GM18519 (cell line): ENCODE measurements around the gene CFHR5.
A peak's percentile ranks its signal among the peaks of the same experiment; 100 is the strongest.
"Not testable (repeated sequence)": the region's sequence is repeated elsewhere in the genome, so short reads cannot be mapped to it uniquely, and the experiment has no call there.

Experiments used
- ATAC-seq: cut with Tn5 transposase; IDR thresholded peaks from one replicate; pipeline ENCODE4 v1.9.1; 2021; ENCODE audit warnings: mild to moderate bottlenecking, moderate library complexity; ENCODE audit not compliant: unreplicated experiment, low FRiP score

Gene CFHR5

DNA sequence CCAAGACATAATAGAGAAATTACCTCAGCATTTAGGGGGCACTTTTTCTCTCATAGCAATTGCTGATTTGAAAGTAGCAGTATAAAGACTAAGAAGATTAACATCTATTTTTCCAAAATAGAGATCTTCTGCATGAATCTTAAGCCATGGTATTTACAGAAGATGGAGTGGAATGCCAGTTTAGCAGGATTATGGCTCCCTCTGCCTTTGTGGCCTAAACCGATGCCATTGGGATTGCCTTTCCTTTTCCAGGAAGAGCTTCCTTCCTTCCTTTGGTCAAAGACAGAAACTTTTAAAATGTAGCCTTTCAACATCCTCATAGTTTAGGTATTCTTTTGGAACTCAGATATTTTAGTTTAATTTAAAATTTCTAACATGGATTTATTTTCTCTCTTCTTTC is 39.4 kb downstream of the CFHR5 start:
- ATAC-seq: no peak

GRCh38 chr1:197017558-197018146 is 40.3 kb downstream of the CFHR5 start:
- no peak for ATAC-seq

GRCh38 chr1:197021716-197022115 is 44.4 kb downstream of the CFHR5 start:
- ATAC-seq: no peak

- no peak for ATAC-seq
Measured at GRCh38 chr1:197024460-197024859, 47.1 kb downstream of the CFHR5 start.

DNA sequence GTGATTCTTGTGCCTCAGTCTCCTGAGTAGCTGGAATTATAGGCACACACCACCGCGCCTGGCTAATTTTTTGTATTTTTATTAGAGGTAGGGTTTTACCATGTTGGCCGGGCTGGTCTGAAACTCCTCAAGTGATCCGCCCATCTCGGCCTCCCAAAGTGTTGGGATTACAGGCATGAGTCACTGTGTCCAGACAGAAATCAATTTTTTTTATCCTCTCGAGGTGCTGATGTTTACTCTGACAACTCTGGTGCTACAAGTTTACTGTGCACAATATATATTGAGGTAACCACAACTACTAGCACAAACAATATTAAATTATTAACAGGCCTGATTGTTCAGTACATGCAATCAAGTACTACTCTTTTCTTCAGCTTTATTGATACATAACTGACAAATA is 50.0 kb downstream of the CFHR5 start:
- no peak for ATAC-seq

- no peak for ATAC-seq
Measured at GRCh38 chr1:197029749-197030148, 52.4 kb downstream of the CFHR5 start.

DNA sequence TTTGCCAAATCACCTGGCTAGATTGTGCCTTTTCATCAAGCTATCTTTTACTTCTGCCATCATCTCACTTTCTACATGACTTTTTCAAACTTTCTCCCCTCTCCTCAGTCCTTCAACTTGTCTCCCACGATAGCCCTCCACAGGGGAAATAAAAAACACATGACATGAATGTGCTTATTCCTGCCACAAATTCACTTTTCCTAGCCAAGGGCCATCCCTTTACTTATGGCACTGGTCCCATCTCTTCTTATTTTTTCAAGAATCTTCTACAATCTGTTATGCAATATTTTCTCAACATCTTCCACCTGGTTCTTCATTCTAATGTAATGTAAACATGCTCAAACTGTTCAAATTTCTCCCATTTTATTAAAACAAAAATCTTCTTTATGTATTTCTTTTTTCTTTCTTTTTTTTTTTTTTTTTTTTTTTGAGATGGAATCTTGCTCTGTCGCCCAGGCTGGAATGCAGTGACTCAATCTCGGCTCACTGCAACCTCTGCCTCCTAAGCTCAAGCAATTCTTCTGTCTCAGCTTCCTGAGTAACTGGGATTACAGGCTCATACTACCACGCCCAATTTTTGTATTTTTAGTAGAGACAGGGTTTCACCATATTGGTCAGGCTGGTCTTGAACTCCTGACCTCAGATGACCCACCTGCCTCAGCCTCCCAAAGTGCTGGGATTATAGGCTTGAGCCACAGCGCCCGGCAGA is 57.4 kb downstream of the CFHR5 start:
- not testable (repeated sequence) for ATAC-seq

DNA sequence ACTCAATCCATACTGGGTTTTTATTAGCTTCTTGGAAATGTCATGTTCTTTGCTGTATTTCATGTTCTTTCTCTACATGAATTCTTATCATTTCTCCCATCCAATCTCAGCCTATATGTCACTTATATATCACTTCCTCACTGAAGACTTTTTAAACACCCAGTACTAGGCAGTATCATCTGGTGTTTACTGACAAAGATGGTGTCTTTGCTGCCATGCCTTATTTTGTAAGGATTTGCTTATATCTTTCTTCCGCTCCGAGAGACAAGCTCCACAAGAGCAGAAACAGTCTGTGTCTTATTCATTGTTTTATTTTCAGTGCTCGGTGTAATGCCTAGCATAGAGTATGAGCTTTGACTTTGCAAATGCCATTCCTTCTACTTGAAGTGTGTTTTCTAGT is 59.5 kb downstream of the CFHR5 start:
- no peak for ATAC-seq

GRCh38 chr1:197041486-197042353 is 64.4 kb downstream of the CFHR5 start:
- ATAC-seq: peak; percentile 73

DNA sequence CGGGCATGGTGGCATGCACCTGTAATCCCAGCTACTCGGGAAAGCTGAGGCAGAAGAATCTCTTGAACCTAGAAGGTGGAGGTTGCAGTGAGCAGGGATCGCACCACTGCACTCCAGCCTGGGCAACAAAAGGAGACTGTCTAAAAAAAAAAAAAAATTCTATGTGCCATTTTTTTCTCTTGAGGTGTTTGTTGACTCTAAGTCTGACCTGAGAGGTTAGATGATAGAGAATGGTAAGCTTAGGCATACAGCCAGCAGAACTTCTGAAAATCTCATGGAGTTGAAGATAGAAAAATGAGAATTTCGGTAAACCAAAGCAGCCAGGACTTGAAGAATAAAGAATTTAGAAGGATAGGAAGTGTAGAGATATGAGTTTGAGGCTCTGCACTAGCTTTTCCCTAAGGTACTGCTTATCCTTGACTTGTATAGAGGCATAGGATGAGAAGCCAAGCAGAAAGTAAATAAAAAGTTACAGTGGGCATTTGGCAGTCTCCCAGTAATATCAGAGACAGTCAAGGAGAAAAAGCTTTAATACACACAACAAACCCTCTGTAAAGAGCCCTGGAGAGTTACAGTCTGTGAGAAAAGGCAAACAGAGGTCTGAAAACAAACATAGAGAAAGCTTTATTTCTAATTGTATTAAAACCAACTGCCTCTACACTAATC is 65.5 kb downstream of the CFHR5 start:
- ATAC-seq: no peak

DNA sequence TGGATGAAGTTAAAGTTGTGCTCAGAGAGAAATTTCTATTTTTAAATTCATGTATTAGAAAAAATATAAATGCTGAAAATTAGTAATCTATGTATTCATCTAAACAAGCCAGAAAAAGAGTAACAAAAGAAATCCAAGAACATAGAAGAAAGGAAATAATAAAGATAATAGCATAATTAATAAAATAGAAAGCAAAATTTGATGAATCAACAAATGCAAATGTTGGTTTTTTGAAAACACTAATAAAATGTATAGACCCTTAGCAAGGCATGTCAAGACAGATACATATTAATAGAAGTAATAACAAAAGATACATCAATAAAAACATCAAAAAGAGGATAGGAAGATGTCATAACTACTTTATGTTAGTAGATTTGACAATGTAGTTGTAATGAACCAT is 71.7 kb downstream of the CFHR5 start:
- ATAC-seq: no peak
